CD14-positive monocyte (primary cell): Measurements from ENCODE around the gene ABHD11. TPM values are rescaled to one million over a fixed set of nuclear protein-coding genes. Genes with fewer than 3 reads are reported as not detected.

Experiments
- DNase-seq, 3 donors: peaks; one replicate each; pipeline ENCODE4 v3.0.0-alpha.2; 2011 to 2022
- H2AFZ ChIP-seq: 2 replicates; pipeline ENCODE4 v1.6.0; 2012; ENCODE audit warnings: mild to moderate bottlenecking, low read depth, low read length, inconsistent platforms; ENCODE audit not compliant: insufficient read depth, poor library complexity, severe bottlenecking
- H3K27ac ChIP-seq, 2 donors: 1 replicate in 1 of 2; 2 replicates in 1 of 2; pipeline ENCODE4 v1.5.1; 2012 to 2013; ENCODE audit warnings: low read length in 2 of 2, control low read depth in 1 of 2, inconsistent platforms in 1 of 2, low read depth in 1 of 2, mild to moderate bottlenecking in 1 of 2
- H3K27me3 ChIP-seq, 2 donors: one replicate each; pipeline versions ENCODE4 v1.6.0 to v1.6.1; 2011 to 2013; ENCODE audit warnings: low read length in 2 of 2; ENCODE audit not compliant: control insufficient read depth in 2 of 2, insufficient read depth in 2 of 2
- H3K36me3 ChIP-seq, 2 donors: replicated peaks in 1 of 2; 1 replicate in 1 of 2; 2 replicates in 1 of 2; pipeline versions ENCODE4 v1.5.1 to v1.6.1; 2012 to 2013; ENCODE audit warnings: low read length in 2 of 2, control low read depth in 1 of 2, inconsistent platforms in 1 of 2, mild to moderate bottlenecking in 1 of 2; ENCODE audit not compliant: insufficient read depth in 2 of 2, control insufficient read depth in 1 of 2
- H3K4me1 ChIP-seq, 2 donors: 1 replicate in 1 of 2; 2 replicates in 1 of 2; pipeline versions ENCODE4 v1.5.1 to v1.6.1; 2012 to 2013; ENCODE audit warnings: low read length in 2 of 2, control low read depth in 1 of 2, inconsistent platforms in 1 of 2, mild to moderate bottlenecking in 1 of 2, moderate library complexity in 1 of 2; ENCODE audit not compliant: insufficient read depth in 2 of 2, control insufficient read depth in 1 of 2
- H3K4me2 ChIP-seq: replicated peaks from 2 replicates; pipeline ENCODE3; 2012; ENCODE audit warnings: low read length, moderate library complexity, mild to moderate bottlenecking; ENCODE audit not compliant: poor library complexity, severe bottlenecking; ENCODE audit errors: extremely low read depth
- H3K4me3 ChIP-seq, 3 experiments: fragments of 200-600 bp in 1 of 3; sonication (generic) in 1 of 3; replicated peaks in 1 of 3; 1 replicate in 2 of 3; 2 replicates in 1 of 3; pipeline ENCODE4 v1.5.1; 2011 to 2013; ENCODE audit warnings: low read length in 3 of 3, mild to moderate bottlenecking in 3 of 3, control low read depth in 2 of 3, low read depth in 2 of 3, inconsistent platforms in 1 of 3, moderate library complexity in 1 of 3
- H3K79me2 ChIP-seq: 2 replicates; pipeline ENCODE4 v1.6.0; 2012; ENCODE audit warnings: mild to moderate bottlenecking, control low read depth, inconsistent platforms, low read length, moderate library complexity; ENCODE audit not compliant: insufficient read depth
- H3K9ac ChIP-seq: 2 replicates; pipeline ENCODE4 v1.6.0; 2017; ENCODE audit warnings: low read length, mild to moderate bottlenecking; ENCODE audit not compliant: insufficient read depth, poor library complexity, severe bottlenecking
- H3K9me3 ChIP-seq, 2 donors: replicated peaks in 1 of 2; 1 replicate in 1 of 2; 2 replicates in 1 of 2; pipeline versions ENCODE4 v1.5.1 to v1.6.1; 2012 to 2013; ENCODE audit warnings: low read length in 2 of 2, control low read depth in 1 of 2; ENCODE audit not compliant: control insufficient read depth in 1 of 2, insufficient read depth in 1 of 2
- H4K20me1 ChIP-seq: 2 replicates; pipeline ENCODE4 v1.6.0; 2012; ENCODE audit warnings: mild to moderate bottlenecking, low read length, control low read depth, moderate library complexity; ENCODE audit not compliant: insufficient read depth
- H3K27ac Mint-ChIP-seq, 7 donors: one replicate each; pipeline ENCODE4 v1.8.0; 2020; ENCODE audit warnings: mild to moderate bottlenecking in 7 of 7, mixed read lengths in 7 of 7, moderate library complexity in 6 of 7, inconsistent platforms in 2 of 7
- H3K27me3 Mint-ChIP-seq, 3 donors: one replicate each; pipeline ENCODE4 v1.8.0; 2021 to 2022; ENCODE audit warnings: low read depth in 3 of 3, mild to moderate bottlenecking in 3 of 3, mixed read lengths in 3 of 3, moderate library complexity in 3 of 3, inconsistent platforms in 1 of 3
- H3K36me3 Mint-ChIP-seq, 2 donors: one replicate each; pipeline ENCODE4 v1.8.0; 2020; ENCODE audit warnings: mixed read lengths in 2 of 2, inconsistent platforms in 1 of 2, mild to moderate bottlenecking in 1 of 2
- H3K4me1 Mint-ChIP-seq: one replicate; pipeline ENCODE4 v1.8.0; 2020; ENCODE audit warnings: mild to moderate bottlenecking, mixed read lengths
- H3K4me3 Mint-ChIP-seq, 2 donors: one replicate each; pipeline ENCODE4 v1.8.0; 2020; ENCODE audit warnings: mild to moderate bottlenecking in 2 of 2, mixed read lengths in 2 of 2, moderate library complexity in 1 of 2
- H3K9me3 Mint-ChIP-seq, 7 donors: one replicate each; pipeline ENCODE4 v1.8.0; 2020 to 2022; ENCODE audit warnings: mixed read lengths in 7 of 7, mild to moderate bottlenecking in 6 of 7, moderate library complexity in 6 of 7, inconsistent platforms in 2 of 7
- WGBS: methylation state at CpG from one replicate; pipeline ENCODE4 v1.1.5; 2013; ENCODE audit warnings: missing lambda C conversion rate; ENCODE audit not compliant: insufficient coverage; 5-methylcytosine and 5-hydroxymethylcytosine counted together
- intact Hi-C, 2 donors: fragments of 100-400 bp; cut with micrococcal nuclease; formaldehyde crosslinking; loops; one replicate each; pipeline versions ENCODE4 v1.15.0 to v1.15.1; 2023
- polyA plus RNA-seq, 3 donors: library from polyadenylated mRNA; depleted of rRNA in 1 of 3; unstranded in 2 of 3; stranded (reverse) in 1 of 3; fragments of 300-500 nt in 2 of 3; fragments of >200 nt in 1 of 3; fragmentation: Illumina TruSeq in 2 of 3; gene quantifications; 1 replicate in 2 of 3; 2 replicates in 1 of 3; pipeline ENCODE4 v1.2.3, GENCODE V29; 2012 to 2021
- TF ChIP-seq, protein P1 (sequence below): fragments of 200-600 bp; IDR thresholded peaks from one replicate; pipeline ENCODE4 v1.8.0; 2022; ENCODE audit warnings: antibody characterized with exemption, mild to moderate bottlenecking

ABHD11 gene
- polyA plus RNA-seq, 3 donors, result 20.3 to 23.5 (median 22.1) TPM

DNA sequence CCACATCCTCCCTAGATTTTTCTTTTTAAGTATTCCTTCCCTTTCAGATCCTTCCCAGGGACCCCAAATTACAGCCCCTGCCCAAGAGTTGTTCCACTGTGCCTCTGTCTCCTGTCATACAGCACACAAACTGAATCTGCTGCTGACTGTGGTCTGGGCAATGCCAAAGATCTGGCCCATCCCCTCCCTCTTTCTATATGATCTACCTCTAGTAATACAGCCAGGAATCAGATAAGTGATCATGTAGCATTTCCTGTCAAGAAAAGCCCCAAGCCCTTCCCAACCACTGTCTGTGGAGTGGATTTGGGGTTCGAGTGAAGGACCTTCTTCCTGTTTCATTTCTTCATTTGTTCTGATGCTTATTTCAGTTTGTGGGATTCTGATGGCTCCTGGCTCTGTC lies 25.8 kb downstream of the ABHD11 start:
- H3K27ac ChIP-seq, result no peak overlapping the region
- Mint-ChIP-seq H3K4me1 (peaks cover 27% of the 10 kb centered on the region), H3K4me3 (peak overlapping the region in 1 of 2 donors; percentile 75), H3K27me3 (peaks cover 85 to 95% (median 93%) of the 10 kb centered on the region in 3 donors), H3K36me3 (peaks cover 2 to 16% of the 10 kb centered on the region in 2 donors), H3K9me3 (peaks cover 0 to 25% (median 3%) of the 10 kb centered on the region in 7 donors), H3K27ac (peak overlapping the region in 2 of 7 donors; percentile 61 to 79)
- H3K4me3 ChIP-seq, result no peak overlapping the region
- H3K79me2 ChIP-seq, result no peaks in the 10 kb centered on the region
- peaks cover 20 to 25% of the 10 kb centered on the region in 2 donors for H3K4me1 ChIP-seq
- WGBS, result no CpG with 5 or more reads among the region's 1 CpG
- no peak overlapping the region for H3K4me2 ChIP-seq
- H3K36me3 ChIP-seq, result no peaks in the 10 kb centered on the region
- intact Hi-C loops, result no loop called here
- H4K20me1 ChIP-seq, result no peaks in the 10 kb centered on the region
- no peak overlapping the region for H3K9ac ChIP-seq
- H2AFZ ChIP-seq, result no peak overlapping the region
- TF ChIP-seq, protein P1, sequence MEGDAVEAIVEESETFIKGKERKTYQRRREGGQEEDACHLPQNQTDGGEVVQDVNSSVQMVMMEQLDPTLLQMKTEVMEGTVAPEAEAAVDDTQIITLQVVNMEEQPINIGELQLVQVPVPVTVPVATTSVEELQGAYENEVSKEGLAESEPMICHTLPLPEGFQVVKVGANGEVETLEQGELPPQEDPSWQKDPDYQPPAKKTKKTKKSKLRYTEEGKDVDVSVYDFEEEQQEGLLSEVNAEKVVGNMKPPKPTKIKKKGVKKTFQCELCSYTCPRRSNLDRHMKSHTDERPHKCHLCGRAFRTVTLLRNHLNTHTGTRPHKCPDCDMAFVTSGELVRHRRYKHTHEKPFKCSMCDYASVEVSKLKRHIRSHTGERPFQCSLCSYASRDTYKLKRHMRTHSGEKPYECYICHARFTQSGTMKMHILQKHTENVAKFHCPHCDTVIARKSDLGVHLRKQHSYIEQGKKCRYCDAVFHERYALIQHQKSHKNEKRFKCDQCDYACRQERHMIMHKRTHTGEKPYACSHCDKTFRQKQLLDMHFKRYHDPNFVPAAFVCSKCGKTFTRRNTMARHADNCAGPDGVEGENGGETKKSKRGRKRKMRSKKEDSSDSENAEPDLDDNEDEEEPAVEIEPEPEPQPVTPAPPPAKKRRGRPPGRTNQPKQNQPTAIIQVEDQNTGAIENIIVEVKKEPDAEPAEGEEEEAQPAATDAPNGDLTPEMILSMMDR, result no peak
- H3K27me3 ChIP-seq, result peaks cover 29 to 90% of the 10 kb centered on the region in 2 donors
- peaks cover 0 to 13% of the 10 kb centered on the region in 2 donors for H3K9me3 ChIP-seq
- no peak for DNase-seq

DNA sequence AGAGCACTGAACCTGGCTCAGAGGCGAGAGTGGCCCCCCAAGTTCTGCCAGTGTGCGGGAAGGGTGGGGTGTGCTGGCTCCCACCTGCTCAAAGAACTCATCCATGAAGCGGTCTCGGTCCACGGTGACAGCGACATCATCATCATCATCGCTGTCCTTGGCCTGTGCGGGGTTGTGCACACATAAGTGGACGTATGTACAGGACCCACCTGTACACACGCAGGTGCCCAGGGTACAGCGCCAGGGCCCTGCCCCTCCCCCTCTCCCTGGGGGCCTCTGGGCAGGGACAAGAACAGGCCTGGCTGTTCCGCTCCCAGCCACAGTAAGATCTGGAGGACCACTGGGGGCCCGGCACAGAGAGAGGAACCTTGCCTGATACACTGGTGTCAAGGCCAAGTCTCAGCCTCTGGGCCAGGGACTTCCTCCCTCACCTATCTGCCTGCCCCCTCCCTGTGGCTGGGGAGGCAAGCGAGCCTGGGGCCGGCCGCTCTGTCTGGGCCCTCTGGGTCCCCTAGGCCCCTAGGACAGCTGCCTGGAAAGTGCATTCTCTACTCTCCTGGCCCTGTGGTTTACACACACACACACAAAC lies 29.5 kb downstream of the ABHD11 start:
- intact Hi-C loops, result no loop called here
- TF ChIP-seq, protein P1, result no peak
- Histone ChIP-seq H4K20me1 (no peaks in the 10 kb centered on the region), H3K27ac (no peak overlapping the region), H3K4me3 (no peak overlapping the region), H3K79me2 (no peaks in the 10 kb centered on the region), H3K9me3 (peaks cover 0 to 7% of the 10 kb centered on the region in 2 donors), H2AFZ (no peak overlapping the region), H3K9ac (no peak overlapping the region), H3K4me2 (no peak overlapping the region), H3K36me3 (no peaks in the 10 kb centered on the region), H3K4me1 (peaks cover 2 to 3% of the 10 kb centered on the region in 2 donors), H3K27me3 (peaks cover 11 to 89% of the 10 kb centered on the region in 2 donors)
- 89% methylated on average over 16 of the region's 16 CpGs for WGBS
- Mint-ChIP-seq H3K27me3 (peaks cover 85 to 96% (median 95%) of the 10 kb centered on the region in 3 donors), H3K4me3 (peak overlapping the region in 1 of 2 donors; percentile 65), H3K27ac (no peak overlapping the region), H3K4me1 (peaks cover 20% of the 10 kb centered on the region), H3K36me3 (peaks cover 0 to 3% of the 10 kb centered on the region in 2 donors), H3K9me3 (peaks cover 0 to 27% (median 2%) of the 10 kb centered on the region in 7 donors)
- DNase-seq, result no peak
